GM23338 (cell line): ENCODE measurements around the gene EID1. TPM values are rescaled to one million over a fixed set of nuclear protein-coding genes. Genes with fewer than 3 reads are reported as not detected.

Experiments
- ATAC-seq: fragments of 200-7000 bp; cut with Tn5 transposase; 3 replicates; pipeline ENCODE4 v1.9.1; 2020
- DNase-seq: peaks from one replicate; pipeline ENCODE4 v3.0.0-alpha.2; 2015; ENCODE audit warnings: low spot score
- H2AFZ ChIP-seq: fragments of 200-600 bp; sonication (generic); 2 replicates; pipeline ENCODE4 v1.8.0; 2016; ENCODE audit warnings: antibody characterized with exemption, mild to moderate bottlenecking, moderate library complexity
- H3F3A ChIP-seq: fragments of 200-600 bp; sonication (generic); replicated peaks from 2 replicates; pipeline ENCODE4 v1.8.0; 2017; ENCODE audit warnings: antibody characterized with exemption, mixed run types, low read depth
- H3K27ac ChIP-seq: fragments of 200-600 bp; sonication (generic); 2 replicates; pipeline ENCODE4 v1.6.1; 2016; ENCODE audit warnings: low read depth
- H3K27me3 ChIP-seq: fragments of 200-600 bp; sonication (generic); 2 replicates; pipeline ENCODE4 v1.8.0; 2016; ENCODE audit warnings: mild to moderate bottlenecking, mixed run types, moderate library complexity; ENCODE audit not compliant: insufficient read depth
- H3K36me3 ChIP-seq: fragments of 200-600 bp; sonication (generic); 2 replicates; pipeline ENCODE4 v1.8.0; 2016; ENCODE audit warnings: mild to moderate bottlenecking; ENCODE audit not compliant: insufficient read depth
- H3K4me1 ChIP-seq: fragments of 200-600 bp; sonication (generic); 2 replicates; pipeline ENCODE4 v1.8.0; 2016; ENCODE audit warnings: mild to moderate bottlenecking, moderate library complexity; ENCODE audit not compliant: insufficient read depth
- H3K4me2 ChIP-seq: fragments of 200-600 bp; sonication (generic); 2 replicates; pipeline ENCODE4 v1.7.1; 2017; ENCODE audit warnings: mixed run types
- H3K4me3 ChIP-seq: fragments of 200-600 bp; sonication (generic); 2 replicates; pipeline ENCODE4 v1.6.1; 2016; ENCODE audit warnings: mixed run types
- H3K79me2 ChIP-seq: fragments of 200-600 bp; sonication (generic); replicated peaks from 2 replicates; pipeline ENCODE4 v1.8.0; 2017; ENCODE audit warnings: mild to moderate bottlenecking; ENCODE audit not compliant: insufficient read depth
- H3K9me2 ChIP-seq: fragments of 200-600 bp; sonication (generic); 2 replicates; pipeline ENCODE4 v1.8.0; 2017; ENCODE audit not compliant: insufficient read depth
- H4K20me1 ChIP-seq: fragments of 200-600 bp; sonication (generic); replicated peaks from 2 replicates; pipeline ENCODE4 v1.8.0; 2017; ENCODE audit warnings: mild to moderate bottlenecking; ENCODE audit not compliant: insufficient read depth
- H3K27ac Mint-ChIP-seq: 2 replicates; pipeline ENCODE4 v1.8.0; 2020; ENCODE audit warnings: inconsistent platforms, mild to moderate bottlenecking, moderate library complexity, mixed read lengths
- H3K27me3 Mint-ChIP-seq: 3 replicates; pipeline ENCODE4 v1.8.0; 2022; ENCODE audit warnings: low read depth, mild to moderate bottlenecking, moderate library complexity, mixed read lengths, inconsistent platforms; ENCODE audit not compliant: insufficient read depth, poor library complexity
- H3K36me3 Mint-ChIP-seq: 3 replicates; pipeline ENCODE4 v1.8.0; 2021; ENCODE audit warnings: low read depth, mild to moderate bottlenecking, inconsistent platforms, moderate library complexity, mixed read lengths
- H3K4me1 Mint-ChIP-seq: 3 replicates; pipeline ENCODE4 v1.8.0; 2020; ENCODE audit warnings: mild to moderate bottlenecking, inconsistent platforms, mixed read lengths
- H3K4me3 Mint-ChIP-seq: 3 replicates; pipeline ENCODE4 v1.8.0; 2021; ENCODE audit warnings: moderate library complexity, mild to moderate bottlenecking, inconsistent platforms, mixed read lengths
- H3K9me3 Mint-ChIP-seq: 3 replicates; pipeline ENCODE4 v1.8.0; 2020; ENCODE audit warnings: moderate library complexity, mild to moderate bottlenecking, inconsistent platforms, mixed read lengths
- CREB1 ChIP-seq: fragments of 250-450 bp; sonication (Bioruptor Pico); IDR thresholded peaks from 2 replicates; pipeline ENCODE4 v1.5.0; 2020; ENCODE audit warnings: low read depth, mild to moderate bottlenecking, moderate library complexity
- EZH2phosphoT487 ChIP-seq: fragments of 200-600 bp; sonication (generic); IDR thresholded peaks from one replicate; pipeline ENCODE4 v1.8.1; 2018; ENCODE audit warnings: antibody characterized with exemption; ENCODE audit not compliant: unreplicated experiment
- JUNB ChIP-seq: IDR thresholded peaks from one replicate; pipeline ENCODE4 v1.6.1; 2016; ENCODE audit warnings: antibody characterized with exemption; ENCODE audit not compliant: unreplicated experiment
- NANOG ChIP-seq: IDR thresholded peaks from 2 replicates; pipeline ENCODE4 v1.6.1; 2016; ENCODE audit warnings: antibody characterized with exemption, borderline replicate concordance
- ZNF331 ChIP-seq: fragments of 250-450 bp; sonication (Bioruptor Pico); IDR thresholded peaks from 2 replicates; pipeline ENCODE4 v1.5.0; 2020; ENCODE audit warnings: low read depth, mild to moderate bottlenecking, moderate library complexity
- polyA plus RNA-seq: library from polyadenylated mRNA; unstranded; fragments of >200 nt; fragmentation: Nextera tagmentation; extraction: Ambion mirVana; gene quantifications from 2 replicates; pipeline ENCODE4 v1.2.1, GENCODE V29; 2016
- total RNA-seq: library from RNA; depleted of rRNA; stranded (reverse); fragments of >200 nt; shearing (Covaris generic); gene quantifications from 2 replicates; pipeline ENCODE4 v1.2.3, GENCODE V29; 2014
- TF ChIP-seq, protein P1 (sequence below), 2 experiments: fragments of 200-600 bp in 1 of 2; sonication (generic) in 1 of 2; conservative IDR thresholded peaks; 2 replicates each; pipeline versions ENCODE4 v1.5.1 to v1.6.1; 2016 to 2017; ENCODE audit warnings: antibody characterized with exemption in 2 of 2, low read depth in 2 of 2, mild to moderate bottlenecking in 2 of 2, moderate library complexity in 1 of 2
- TF ChIP-seq, protein P2 (sequence below): IDR thresholded peaks from 2 replicates; pipeline ENCODE4 v1.6.1; 2016; ENCODE audit warnings: antibody characterized with exemption
- TF ChIP-seq, protein P3 (sequence below): fragments of 250-450 bp; sonication (Bioruptor Pico); IDR thresholded peaks from 2 replicates; pipeline ENCODE4 v1.5.0; 2020; ENCODE audit warnings: mild to moderate bottlenecking, moderate library complexity

EID1 gene
- total and polyA plus RNA-seq, 2 experiments from 2014 or later: 113 to 324 TPM

DNA sequence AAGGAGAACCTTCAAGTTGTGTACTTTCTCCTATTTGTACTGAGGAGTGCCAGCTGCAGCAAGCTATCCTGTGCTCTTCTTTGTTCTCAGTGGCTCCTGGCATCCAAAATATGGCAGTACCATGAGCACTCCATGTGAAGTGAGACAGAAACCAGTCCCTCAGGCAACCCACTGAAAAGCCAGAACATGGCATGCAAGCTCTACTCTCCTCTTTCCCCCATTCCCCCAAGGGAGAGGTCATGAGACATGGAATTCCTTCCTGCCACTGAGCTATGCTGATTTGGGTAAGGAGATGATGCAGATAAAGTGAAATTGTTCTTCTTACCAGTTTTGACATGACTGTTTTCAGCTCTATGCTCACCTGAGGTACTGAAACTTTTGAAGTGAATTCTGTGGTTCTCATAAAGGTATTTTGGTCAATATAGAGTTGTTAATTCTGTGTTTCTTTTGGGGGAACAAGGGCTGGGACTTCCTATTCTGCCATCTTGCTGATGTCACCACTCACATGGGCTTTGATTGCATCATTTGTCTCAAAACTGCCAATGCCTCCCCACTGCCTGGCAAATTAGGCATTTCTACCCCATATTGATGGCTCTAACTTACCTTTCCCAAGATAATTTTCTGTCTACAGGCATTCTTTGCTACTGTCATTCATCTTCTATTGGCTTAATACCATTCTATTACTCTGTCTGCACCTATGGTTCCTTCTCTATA, 44.3 kb upstream of the EID1 start:
- Histone ChIP-seq H3K27me3 (no peaks in the 10 kb centered on the region), H3F3A (no peaks in the 10 kb centered on the region), H3K36me3 (no peaks in the 10 kb centered on the region), H3K9me2 (no peaks in the 10 kb centered on the region; the same call in 1 of the 2 replicates), H3K4me1 (no peaks in the 10 kb centered on the region), H2AFZ (0 out of 2 replicates have a peak overlapping the region, but pooled peaks have one; percentile 30), H3K4me2 (no peak overlapping the region), H3K79me2 (no peaks in the 10 kb centered on the region), H3K27ac (no peak overlapping the region), H4K20me1 (no peaks in the 10 kb centered on the region), H3K4me3 (no peak overlapping the region)
- no peaks in the 10 kb centered on the region for H3K36me3 Mint-ChIP-seq
- no peaks in the 10 kb centered on the region; the same call in 2 of the 3 replicates for H3K4me1 Mint-ChIP-seq
- ATAC-seq (no peak), DNase-seq (no peak)
- H3K27me3 Mint-ChIP-seq: no peaks in the 10 kb centered on the region
- H3K27ac Mint-ChIP-seq: no peak overlapping the region; the same call in 1 of the 2 replicates
- TF ChIP-seq CREB1 (no peak), JUNB (no peak), NANOG (no peak), ZNF331 (CRISPR knock-in tag) (no peak), EZH2phosphoT487 (no peak)
- TF ChIP-seq, protein P1, sequence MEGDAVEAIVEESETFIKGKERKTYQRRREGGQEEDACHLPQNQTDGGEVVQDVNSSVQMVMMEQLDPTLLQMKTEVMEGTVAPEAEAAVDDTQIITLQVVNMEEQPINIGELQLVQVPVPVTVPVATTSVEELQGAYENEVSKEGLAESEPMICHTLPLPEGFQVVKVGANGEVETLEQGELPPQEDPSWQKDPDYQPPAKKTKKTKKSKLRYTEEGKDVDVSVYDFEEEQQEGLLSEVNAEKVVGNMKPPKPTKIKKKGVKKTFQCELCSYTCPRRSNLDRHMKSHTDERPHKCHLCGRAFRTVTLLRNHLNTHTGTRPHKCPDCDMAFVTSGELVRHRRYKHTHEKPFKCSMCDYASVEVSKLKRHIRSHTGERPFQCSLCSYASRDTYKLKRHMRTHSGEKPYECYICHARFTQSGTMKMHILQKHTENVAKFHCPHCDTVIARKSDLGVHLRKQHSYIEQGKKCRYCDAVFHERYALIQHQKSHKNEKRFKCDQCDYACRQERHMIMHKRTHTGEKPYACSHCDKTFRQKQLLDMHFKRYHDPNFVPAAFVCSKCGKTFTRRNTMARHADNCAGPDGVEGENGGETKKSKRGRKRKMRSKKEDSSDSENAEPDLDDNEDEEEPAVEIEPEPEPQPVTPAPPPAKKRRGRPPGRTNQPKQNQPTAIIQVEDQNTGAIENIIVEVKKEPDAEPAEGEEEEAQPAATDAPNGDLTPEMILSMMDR (conservative IDR thresholded peaks at IDR 0.05; ENCODE audit: low read depth in 2 of 2): no peak
- TF ChIP-seq, protein P2, sequence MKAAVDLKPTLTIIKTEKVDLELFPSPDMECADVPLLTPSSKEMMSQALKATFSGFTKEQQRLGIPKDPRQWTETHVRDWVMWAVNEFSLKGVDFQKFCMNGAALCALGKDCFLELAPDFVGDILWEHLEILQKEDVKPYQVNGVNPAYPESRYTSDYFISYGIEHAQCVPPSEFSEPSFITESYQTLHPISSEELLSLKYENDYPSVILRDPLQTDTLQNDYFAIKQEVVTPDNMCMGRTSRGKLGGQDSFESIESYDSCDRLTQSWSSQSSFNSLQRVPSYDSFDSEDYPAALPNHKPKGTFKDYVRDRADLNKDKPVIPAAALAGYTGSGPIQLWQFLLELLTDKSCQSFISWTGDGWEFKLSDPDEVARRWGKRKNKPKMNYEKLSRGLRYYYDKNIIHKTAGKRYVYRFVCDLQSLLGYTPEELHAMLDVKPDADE: no peak
- TF ChIP-seq, protein P3, sequence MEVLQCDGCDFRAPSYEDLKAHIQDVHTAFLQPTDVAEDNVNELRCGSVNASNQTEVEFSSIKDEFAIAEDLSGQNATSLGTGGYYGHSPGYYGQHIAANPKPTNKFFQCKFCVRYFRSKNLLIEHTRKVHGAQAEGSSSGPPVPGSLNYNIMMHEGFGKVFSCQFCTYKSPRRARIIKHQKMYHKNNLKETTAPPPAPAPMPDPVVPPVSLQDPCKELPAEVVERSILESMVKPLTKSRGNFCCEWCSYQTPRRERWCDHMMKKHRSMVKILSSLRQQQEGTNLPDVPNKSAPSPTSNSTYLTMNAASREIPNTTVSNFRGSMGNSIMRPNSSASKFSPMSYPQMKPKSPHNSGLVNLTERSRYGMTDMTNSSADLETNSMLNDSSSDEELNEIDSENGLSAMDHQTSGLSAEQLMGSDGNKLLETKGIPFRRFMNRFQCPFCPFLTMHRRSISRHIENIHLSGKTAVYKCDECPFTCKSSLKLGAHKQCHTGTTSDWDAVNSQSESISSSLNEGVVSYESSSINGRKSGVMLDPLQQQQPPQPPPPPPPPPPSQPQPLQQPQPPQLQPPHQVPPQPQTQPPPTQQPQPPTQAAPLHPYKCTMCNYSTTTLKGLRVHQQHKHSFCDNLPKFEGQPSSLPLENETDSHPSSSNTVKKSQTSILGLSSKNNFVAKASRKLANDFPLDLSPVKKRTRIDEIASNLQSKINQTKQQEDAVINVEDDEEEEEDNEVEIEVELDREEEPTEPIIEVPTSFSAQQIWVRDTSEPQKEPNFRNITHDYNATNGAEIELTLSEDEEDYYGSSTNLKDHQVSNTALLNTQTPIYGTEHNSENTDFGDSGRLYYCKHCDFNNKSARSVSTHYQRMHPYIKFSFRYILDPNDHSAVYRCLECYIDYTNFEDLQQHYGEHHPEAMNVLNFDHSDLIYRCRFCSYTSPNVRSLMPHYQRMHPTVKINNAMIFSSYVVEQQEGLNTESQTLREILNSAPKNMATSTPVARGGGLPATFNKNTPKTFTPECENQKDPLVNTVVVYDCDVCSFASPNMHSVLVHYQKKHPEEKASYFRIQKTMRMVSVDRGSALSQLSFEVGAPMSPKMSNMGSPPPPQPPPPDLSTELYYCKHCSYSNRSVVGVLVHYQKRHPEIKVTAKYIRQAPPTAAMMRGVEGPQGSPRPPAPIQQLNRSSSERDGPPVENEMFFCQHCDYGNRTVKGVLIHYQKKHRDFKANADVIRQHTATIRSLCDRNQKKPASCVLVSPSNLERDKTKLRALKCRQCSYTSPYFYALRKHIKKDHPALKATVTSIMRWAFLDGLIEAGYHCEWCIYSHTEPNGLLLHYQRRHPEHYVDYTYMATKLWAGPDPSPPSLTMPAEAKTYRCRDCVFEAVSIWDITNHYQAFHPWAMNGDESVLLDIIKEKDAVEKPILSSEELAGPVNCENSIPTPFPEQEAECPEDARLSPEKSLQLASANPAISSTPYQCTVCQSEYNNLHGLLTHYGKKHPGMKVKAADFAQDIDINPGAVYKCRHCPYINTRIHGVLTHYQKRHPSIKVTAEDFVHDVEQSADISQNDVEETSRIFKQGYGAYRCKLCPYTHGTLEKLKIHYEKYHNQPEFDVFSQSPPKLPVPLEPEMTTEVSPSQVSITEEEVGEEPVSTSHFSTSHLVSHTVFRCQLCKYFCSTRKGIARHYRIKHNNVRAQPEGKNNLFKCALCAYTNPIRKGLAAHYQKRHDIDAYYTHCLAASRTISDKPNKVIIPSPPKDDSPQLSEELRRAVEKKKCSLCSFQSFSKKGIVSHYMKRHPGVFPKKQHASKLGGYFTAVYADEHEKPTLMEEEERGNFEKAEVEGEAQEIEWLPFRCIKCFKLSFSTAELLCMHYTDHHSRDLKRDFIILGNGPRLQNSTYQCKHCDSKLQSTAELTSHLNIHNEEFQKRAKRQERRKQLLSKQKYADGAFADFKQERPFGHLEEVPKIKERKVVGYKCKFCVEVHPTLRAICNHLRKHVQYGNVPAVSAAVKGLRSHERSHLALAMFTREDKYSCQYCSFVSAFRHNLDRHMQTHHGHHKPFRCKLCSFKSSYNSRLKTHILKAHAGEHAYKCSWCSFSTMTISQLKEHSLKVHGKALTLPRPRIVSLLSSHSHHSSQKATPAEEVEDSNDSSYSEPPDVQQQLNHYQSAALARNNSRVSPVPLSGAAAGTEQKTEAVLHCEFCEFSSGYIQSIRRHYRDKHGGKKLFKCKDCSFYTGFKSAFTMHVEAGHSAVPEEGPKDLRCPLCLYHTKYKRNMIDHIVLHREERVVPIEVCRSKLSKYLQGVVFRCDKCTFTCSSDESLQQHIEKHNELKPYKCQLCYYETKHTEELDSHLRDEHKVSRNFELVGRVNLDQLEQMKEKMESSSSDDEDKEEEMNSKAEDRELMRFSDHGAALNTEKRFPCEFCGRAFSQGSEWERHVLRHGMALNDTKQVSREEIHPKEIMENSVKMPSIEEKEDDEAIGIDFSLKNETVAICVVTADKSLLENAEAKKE: no peak
- no peak overlapping the region for H3K4me3 Mint-ChIP-seq
- no peaks in the 10 kb centered on the region for H3K9me3 Mint-ChIP-seq
